ENCODE data around the gene SUGCT.

The SUGCT gene

DNA sequence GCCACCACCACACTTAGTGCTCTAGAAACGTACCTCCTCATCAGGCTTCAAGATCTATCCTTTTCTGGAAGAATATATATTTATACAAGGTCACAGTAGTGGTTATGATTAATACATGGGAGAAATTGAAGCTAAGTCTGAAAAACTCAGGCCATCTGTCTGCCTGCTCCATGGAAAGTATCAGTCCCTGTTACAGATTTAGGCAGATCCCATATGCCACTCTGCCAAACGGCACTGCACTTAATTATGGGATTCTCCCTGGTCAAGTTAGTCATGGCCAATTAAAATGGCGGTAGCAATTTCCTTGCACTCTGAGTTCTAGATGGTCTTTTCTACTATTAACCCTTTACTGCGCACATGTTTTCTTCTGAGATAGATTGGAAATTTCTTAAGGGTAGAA is 740.0 kb downstream of the SUGCT start:
- no peak for DNase-seq (ENCODE audit: low read depth)

- DNase-seq (ENCODE audit: low read depth) = no peak
These were observed 741.8 kb downstream of the SUGCT start for GRCh38 chr7:40876601-40877000.

GRCh38 chr7:40879941-40880543 is 745.2 kb downstream of the SUGCT start:
- DNase-seq (ENCODE audit: low read depth) = peak; percentile 24

DNA sequence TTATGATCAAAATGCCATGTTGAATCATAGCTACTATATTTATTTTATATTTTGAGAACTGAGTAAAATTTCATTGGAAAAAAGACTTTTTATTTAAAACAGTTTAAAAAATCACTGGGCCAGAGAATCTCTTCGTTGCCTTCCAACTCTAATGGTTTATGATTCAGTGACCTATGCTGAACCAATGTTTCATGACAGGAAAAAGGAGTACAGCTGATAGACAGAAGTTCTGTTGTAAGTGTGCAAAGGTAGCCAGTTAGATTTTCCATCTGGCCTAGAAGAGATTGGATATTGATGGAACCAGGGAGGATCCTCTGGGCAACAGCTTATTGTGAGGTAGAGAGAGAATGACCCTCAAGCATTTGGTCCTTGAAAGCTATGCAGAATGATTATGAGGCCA is 745.8 kb downstream of the SUGCT start:
- peak; percentile 64 for DNase-seq (ENCODE audit: low read depth)

GRCh38 chr7:40881405-40881926 is 746.7 kb downstream of the SUGCT start:
- no peak for DNase-seq (ENCODE audit: low read depth)

DNA sequence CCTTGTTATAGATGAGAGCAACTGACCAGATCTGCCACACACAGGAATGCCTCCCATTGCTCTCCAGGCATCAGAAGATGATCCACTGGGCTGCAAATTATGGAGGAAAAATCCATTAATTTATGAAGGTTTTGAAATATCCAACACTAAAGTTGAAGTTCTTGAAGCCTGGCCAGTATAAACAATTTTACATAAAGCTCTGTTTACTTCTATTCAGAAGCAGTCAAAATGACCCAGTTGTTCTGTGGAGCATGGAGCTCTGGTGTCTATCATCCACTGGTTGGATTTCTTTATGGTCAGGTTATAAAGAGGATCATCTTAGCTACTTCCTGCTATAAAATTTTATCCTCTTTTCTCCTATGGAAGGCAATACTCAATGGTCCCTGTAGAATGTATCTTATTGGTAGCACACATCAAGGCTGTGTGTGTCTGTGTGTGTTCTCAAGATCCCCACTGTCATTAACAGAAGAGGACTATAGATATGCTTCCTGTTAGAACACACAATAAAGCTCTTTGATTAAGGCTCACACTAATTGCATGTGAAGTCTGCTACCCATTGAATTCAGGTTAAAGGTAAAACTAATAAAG is 747.4 kb downstream of the SUGCT start:
- peak; percentile 11 for DNase-seq (ENCODE audit: low read depth)

DNA sequence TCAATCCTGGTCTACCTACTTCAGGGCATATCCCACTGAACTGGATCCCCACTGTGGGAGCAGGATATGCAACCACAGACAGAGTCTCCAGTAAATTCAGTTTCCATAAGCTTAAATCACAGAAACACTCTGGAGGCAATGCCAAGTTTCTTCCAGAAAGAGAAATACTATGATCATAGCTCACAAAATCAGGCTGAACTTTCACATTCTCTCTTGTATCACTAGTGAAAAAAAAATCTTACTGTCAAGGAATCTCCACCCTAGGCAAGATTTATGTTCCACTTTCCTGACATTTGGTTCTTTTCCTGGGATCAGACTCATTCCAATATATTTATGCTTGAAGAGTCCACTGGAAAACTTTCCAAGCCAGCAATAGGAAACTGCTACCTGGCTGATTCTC is 749.0 kb downstream of the SUGCT start:
- no peak for DNase-seq (ENCODE audit: low read depth)

DNA sequence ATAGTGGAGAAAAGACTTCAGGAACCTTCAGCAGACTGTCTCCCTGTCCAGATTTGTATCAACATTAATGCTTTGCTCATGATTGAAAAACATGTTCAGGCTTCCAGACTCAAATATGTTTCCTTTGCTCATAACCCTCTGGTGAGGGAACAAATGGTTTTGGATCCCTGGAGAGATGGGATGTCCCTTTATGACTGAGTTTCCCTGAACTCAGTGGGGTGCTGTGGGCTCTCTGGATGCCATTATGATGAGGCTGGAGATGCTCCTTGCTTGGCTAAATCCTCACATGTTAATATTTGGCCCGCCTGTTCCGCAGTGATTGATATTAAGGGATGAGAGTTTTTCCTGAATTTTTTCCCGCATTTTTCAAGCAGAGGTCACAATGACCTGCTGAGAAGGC is 749.4 kb downstream of the SUGCT start:
- DNase-seq (ENCODE audit: low read depth) = peak; percentile 22

- DNase-seq (ENCODE audit: low read depth) = peak; percentile 78
These were observed 750.7 kb downstream of the SUGCT start for GRCh38 chr7:40885503-40885902.

DNA sequence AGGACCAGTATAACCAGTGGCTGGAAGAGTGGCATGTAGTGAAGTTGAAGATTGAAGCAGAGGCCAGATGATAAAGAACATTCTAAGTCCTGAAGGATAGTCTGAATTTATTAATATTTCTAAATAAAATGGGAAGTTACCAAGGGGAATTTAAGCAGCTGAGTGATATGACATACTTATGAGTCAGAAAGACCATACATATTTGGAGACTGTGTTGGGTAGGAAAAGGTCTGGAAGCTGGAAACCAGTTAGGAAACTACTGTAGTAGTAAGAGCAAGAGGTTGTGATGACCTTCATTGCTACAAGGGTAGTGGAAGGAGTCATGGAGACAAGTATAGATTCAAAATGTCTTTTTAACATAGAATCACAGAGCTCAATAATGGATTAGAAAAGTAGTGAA is 752.3 kb downstream of the SUGCT start:
- peak; percentile 74 for DNase-seq (ENCODE audit: low read depth)

GRCh38 chr7:40888499-40888898 is 753.7 kb downstream of the SUGCT start:
- no peak for DNase-seq (ENCODE audit: low read depth)

DNA sequence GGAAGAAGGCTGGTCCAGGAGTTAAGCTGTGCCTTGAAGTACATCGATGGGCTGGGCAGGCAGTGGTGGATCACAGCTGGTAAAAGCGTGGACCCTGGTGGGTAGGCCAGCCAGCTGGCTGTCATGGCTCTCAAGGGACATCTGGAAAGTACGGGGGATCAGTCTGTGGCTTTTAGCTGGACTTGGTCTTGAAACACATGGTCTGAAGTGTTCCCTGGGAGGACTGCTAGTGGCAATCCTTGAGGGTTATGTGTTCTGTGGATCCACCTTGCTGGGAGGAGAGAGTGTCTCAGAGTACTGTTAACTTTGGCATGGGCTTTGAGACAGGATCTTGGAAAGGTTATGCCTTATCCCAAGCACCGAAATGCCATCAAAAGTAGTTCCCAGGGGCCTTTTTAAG is 754.3 kb downstream of the SUGCT start:
- DNase-seq (ENCODE audit: low read depth) = no peak

DNA sequence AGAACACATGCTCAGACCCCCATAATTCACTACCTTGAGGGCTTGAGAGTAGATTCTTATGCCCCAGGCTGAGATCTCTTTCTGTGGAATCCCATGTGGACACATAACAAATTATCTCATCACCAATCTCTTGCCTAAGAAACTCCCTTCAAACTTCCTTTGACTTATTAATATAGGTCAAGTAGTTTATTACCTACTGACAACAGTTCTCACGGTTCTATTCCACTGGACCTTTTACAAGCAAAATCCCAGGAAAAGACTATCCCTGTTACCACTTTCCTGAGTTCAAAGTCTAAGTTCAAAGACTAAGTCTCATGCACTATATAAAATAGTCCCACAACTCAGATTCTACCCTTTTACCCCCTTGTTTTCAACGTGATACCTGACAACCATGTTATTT is 754.7 kb downstream of the SUGCT start:
- DNase-seq (ENCODE audit: low read depth) = no peak

DNA sequence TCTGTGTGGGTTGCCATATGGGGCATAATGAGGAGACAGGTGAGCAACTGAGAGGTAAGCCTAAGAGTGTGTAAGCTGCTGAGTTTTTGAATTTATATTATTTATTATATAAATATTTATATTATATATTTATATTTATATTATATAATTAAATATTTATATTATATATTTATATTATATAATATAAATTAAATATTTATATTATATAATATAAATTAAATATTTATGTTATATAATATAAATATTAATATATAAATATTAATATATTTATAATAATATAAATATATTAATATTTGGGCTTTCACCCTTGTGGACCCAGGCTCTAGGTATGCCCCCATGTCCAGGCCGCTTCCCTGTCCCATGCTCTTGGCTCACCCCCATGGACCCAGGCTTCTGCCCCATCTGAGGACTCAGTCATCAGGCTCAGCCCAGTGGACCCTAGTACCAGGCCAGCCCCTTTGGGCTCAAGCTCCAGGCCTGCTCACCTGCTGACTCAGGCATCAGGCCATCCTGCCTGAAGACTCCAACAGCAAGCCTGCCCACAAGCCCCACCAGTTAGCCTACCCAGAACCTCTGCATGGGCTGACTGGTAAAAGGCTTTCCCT is 755.4 kb downstream of the SUGCT start:
- no peak for DNase-seq (ENCODE audit: low read depth)

GRCh38 chr7:40891232-40891631 is 756.4 kb downstream of the SUGCT start:
- no peak for DNase-seq (ENCODE audit: low read depth)

DNA sequence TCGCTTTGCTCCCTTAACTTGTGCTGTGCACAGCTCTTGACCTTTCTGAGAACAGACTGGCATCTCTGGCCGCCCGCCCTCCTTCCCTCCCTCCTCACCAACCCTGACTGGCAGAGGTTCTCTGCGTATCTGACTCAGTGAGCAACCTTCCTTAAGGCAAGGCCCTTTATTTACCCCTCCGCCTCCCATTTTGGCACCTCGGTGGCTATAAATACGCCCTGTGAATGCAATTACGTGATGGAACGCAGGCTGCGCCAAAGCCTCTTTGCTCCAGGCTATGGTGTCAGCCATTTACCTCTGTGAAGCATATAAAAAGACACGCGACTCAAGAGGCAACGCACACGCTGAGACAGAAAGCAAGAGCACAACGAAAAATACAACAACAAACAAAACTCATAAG is 764.3 kb downstream of the SUGCT start:
- DNase-seq (ENCODE audit: low read depth) = no peak

- no peak for DNase-seq (ENCODE audit: low read depth)
These were observed 765.1 kb downstream of the SUGCT start for GRCh38 chr7:40899636-40900507.

DNA sequence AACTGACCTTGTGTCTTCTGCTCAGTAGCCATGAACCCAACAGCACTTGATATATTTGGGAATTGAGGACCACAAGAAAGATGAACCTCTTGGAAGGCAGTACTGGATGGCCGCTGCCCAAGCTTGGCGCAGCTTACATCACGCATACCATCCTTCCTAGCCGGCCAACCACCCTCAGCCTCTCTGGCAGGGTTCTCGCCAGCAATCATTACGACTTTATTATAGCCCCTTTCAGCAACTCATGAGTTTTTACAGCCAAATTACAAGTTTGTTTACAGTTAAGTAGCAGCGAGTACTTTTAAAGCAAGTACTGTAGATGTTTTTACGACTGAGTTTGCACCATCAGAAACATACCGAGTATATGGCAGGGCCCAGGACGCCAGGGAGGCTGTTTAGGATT is 769.1 kb downstream of the SUGCT start:
- DNase-seq (ENCODE audit: low read depth) = no peak

GRCh38 chr7:40907286-40907685 is 772.5 kb downstream of the SUGCT start:
- no peak for DNase-seq (ENCODE audit: low read depth)

- no peak for DNase-seq (ENCODE audit: low read depth)
These were observed 774.7 kb downstream of the SUGCT start for GRCh38 chr7:40909346-40909980.

Measured in iris pigment epithelial cell (primary cell).